Mucosa of stomach (tissue), 1 donor: Measurements from ENCODE around the gene CPSF4L.

Experiments used
- H3K27me3 ChIP-seq: one replicate; pipeline ENCODE4 v1.7.0; 2013; ENCODE audit warnings: mild to moderate bottlenecking, low read length; ENCODE audit not compliant: control insufficient read depth, insufficient read depth
- H3K36me3 ChIP-seq: one replicate; pipeline ENCODE4 v1.7.0; 2013; ENCODE audit warnings: low read length; ENCODE audit not compliant: control insufficient read depth, insufficient read depth
- H3K4me1 ChIP-seq: one replicate; pipeline ENCODE4 v1.7.0; 2013; ENCODE audit warnings: mild to moderate bottlenecking, low read length; ENCODE audit not compliant: control insufficient read depth, insufficient read depth
- H3K4me3 ChIP-seq: one replicate; pipeline ENCODE4 v1.7.0; 2013; ENCODE audit warnings: low read length
- H3K9ac ChIP-seq: one replicate; pipeline ENCODE4 v1.7.0; 2013; ENCODE audit warnings: mild to moderate bottlenecking, low read length, moderate library complexity
- H3K9me3 ChIP-seq: one replicate; pipeline ENCODE4 v1.7.0; 2013; ENCODE audit warnings: mild to moderate bottlenecking, low read length, moderate library complexity; ENCODE audit not compliant: control insufficient read depth
- donor health status: Pancreatic carcinoma.

The CPSF4L gene

DNA sequence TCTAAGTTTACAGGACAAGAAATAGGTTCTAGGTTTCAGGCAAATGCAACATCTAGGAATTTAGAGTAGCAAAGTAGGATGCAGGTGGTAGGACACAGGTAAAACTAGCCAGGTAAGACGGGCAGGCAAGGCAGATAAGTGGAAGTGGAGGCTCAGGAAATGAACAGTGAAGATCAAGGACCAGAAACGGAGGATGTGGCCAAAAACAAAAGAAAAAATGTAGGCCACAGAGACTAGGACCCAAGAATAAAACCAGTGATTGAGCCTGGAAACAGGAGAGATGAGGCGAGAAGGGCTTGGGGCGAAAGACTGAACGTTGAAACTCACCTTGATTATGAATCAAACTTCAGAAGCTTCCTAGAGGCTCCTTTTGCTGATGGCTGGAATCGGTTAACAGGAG, 24.0 kb downstream of the CPSF4L start:
- H3K36me3 ChIP-seq: peaks cover 3% of the 10 kb centered on the region
- no peak overlapping the region for H3K9ac ChIP-seq

DNA sequence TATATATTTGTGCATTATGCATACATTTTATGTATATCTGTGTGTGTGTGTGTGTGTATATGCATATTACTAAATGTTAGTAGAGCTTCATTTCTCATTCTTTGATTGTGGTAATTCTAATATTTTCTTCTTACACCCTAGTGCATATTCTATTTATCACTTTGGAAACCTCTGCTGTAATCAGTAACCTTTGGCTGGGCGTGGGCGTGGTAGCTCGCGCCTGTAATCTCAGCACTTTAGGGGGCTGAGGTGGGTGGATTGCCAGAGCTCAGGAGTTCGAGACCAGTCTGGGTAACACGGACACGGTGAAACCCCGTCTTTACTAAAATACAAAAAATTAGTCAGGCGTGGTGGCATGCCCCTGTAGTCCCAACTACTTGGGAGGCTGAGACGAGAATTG, 26.9 kb downstream of the CPSF4L start:
- Histone ChIP-seq H3K27me3 (no peaks in the 10 kb centered on the region), H3K36me3 (no peaks in the 10 kb centered on the region), H3K4me1 (peaks cover 23% of the 10 kb centered on the region), H3K9me3 (no peaks in the 10 kb centered on the region), H3K9ac (no peak overlapping the region), H3K4me3 (no peak overlapping the region)

More for the DNA sequence above, 24.0 kb downstream of the CPSF4L start:
- Histone ChIP-seq H3K4me3 (no peak overlapping the region), H3K4me1 (peaks cover 11% of the 10 kb centered on the region), H3K9me3 (no peaks in the 10 kb centered on the region), H3K27me3 (no peaks in the 10 kb centered on the region)

DNA sequence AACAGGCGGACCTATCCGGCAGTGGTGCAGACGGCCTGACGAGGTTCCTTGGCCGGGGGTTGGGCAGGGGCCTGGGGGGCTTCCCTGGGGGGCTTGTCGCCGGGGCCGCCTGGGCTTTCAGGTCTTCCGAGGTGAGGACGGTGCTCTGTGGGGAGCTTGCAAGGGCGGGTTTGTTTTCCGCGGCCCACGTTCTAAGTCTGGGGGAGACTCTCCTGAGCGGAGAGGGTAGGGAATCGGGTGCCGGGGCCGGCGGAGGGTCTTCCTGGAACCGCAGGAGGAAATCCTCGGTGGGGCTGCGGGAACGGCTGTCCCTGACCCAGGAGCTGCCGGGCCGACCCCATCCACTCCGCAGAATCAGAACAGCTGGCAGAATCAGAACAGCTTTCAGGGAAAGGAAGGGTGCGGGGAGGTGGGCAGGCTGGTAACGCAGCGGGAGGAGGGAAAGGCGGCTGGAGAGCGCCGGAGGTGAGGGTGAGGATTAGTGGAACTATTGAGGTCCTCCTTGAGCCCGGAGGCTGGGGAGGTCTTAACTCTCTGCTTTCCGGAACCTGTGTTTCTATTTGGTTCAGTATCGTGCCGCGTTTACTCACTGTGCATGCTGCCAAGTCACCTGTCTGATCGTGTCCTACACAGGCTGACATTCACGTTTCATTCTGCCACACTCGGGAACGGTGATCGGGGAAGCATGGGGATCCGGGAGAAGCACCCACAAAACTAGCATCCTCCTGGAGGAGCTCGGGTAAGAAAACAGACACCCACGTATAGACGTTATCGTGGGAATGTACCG, 28.9 kb downstream of the CPSF4L start:
- no peaks in the 10 kb centered on the region for H3K27me3 ChIP-seq
- H3K9ac ChIP-seq: peak overlapping the region; percentile 76
- H3K9me3 ChIP-seq: no peaks in the 10 kb centered on the region
- peak overlapping the region; percentile 12 for H3K4me3 ChIP-seq
- peaks cover 39% of the 10 kb centered on the region for H3K4me1 ChIP-seq
- H3K36me3 ChIP-seq: no peaks in the 10 kb centered on the region

DNA sequence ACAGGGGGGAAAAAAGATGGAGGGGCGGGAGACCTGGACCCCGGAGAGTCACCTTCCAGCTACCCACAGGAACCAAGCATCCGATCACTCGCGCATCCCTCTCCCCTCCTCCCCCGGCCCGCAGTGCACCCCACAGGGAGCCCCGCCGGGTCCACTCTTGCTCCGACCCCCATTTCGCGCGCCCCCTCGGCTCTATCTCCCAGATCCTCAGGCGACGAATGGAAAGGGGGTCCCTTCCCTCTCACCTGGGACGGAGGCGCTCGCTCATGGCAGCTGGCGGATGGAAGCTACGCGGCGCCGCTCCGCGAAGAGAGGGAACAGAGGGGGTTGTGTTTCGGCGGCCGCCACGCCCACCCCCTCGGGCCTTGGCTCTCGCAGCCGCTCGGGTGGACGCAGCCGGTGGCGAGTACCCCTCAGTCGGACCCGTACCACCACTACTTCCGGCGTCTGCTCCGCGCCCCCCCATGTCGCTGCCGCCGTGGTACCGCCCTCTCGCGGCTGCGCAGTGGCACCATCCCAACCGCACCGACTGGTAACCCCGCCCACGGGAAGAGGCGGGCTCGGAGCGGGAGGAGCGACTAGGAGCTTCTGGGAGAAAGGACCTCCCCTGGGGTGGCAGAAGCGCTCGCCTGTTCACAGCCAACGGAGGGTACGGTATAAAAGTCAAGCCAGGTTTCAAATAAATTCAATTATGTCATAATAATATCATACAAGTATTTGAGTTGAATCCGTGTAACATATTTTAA, 29.7 kb downstream of the CPSF4L start:
- Histone ChIP-seq H3K4me1 (peaks cover 47% of the 10 kb centered on the region), H3K9me3 (no peaks in the 10 kb centered on the region), H3K36me3 (no peaks in the 10 kb centered on the region), H3K27me3 (no peaks in the 10 kb centered on the region), H3K4me3 (peak overlapping the region; percentile 12), H3K9ac (peak overlapping the region; percentile 85)

DNA sequence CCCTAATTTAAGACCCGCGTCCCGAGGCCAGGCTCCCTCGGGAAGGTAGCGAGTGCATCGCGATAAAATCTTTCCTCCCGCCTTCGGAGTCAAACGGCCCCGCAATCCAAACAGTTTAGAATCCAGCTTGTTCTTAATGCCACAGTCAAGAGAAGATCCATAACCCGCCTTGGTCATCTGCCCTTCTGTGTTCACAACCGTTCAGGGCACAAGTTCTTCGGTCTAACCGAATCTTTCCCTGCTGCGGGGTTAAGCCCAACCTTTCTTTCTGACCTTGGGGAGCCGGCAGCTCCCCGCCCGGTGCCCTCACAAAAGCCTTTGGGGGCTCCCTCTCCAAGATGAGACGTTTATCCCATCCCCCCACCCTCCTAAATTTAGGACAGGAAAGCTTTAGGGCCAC, 30.3 kb downstream of the CPSF4L start:
- Histone ChIP-seq H3K4me3 (peak overlapping the region; percentile 12), H3K9me3 (no peaks in the 10 kb centered on the region), H3K36me3 (no peaks in the 10 kb centered on the region), H3K9ac (peak overlapping the region; percentile 85), H3K4me1 (peaks cover 48% of the 10 kb centered on the region), H3K27me3 (no peaks in the 10 kb centered on the region)

DNA sequence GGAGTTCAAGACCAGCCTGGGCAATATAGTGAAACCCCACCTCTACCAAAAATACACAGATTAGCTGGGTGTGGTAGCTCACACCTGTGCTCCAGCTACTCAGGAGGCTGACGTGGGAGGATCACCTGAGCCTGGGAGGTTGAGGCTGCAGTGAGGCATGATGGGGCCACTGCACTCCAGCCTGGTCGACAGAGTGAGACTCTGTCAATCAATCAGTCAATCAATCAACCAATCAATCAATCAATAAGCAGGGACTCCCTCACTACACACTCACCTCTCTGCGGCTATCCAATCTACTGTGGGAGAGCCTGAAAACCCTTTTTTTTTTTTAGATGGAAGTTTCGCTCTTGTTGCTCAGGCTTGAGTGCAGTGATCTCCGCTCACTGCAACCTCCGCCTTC, 31.6 kb downstream of the CPSF4L start:
- Histone ChIP-seq H3K9me3 (no peaks in the 10 kb centered on the region), H3K27me3 (no peaks in the 10 kb centered on the region), H3K4me3 (no peak overlapping the region), H3K4me1 (peaks cover 46% of the 10 kb centered on the region), H3K9ac (no peak overlapping the region), H3K36me3 (no peaks in the 10 kb centered on the region)

DNA sequence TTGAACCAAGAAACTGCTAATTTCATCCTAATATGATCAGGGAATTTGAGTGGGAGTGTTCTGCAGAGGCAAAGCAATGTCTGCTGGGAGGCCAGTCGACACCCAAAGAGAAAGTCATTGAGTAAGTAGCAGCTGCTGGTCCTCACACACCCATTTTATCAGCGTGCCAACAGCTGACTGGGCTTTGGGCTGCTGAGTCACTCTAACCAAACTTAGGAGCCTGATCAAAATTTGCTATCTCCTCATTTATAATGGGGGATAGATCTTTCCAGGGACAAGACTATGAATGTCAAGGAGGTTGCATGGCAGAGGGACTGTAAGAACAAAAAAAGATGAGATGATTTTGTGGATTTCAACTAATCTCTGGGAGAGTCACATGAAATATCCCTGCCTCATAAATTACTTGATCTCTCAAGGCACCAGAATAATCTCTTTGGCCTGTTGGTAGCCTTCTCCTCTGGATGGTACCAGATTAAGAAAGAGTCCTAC, 32.9 kb downstream of the CPSF4L start:
- Histone ChIP-seq H3K9me3 (no peaks in the 10 kb centered on the region), H3K27me3 (no peaks in the 10 kb centered on the region), H3K4me3 (no peak overlapping the region), H3K36me3 (no peaks in the 10 kb centered on the region), H3K4me1 (peaks cover 37% of the 10 kb centered on the region), H3K9ac (no peak overlapping the region)

DNA sequence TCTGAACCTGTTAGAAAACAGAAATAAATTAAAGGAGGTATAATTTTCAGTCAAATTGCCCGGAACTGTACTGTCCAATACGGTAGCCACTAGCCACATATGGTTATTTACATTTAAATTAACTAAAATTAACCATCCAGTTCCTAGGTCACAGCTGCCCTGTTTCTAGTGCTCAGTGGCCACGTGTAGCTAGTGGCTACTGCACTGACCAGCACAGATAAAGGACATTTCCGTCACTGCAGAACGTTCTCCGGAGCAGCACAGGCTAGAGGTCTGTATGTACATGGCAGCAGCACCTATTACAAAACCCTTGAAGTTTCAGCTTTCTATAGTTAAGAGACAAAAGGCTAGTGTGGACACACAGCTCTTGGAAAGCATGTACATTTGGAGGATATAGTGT, 33.7 kb downstream of the CPSF4L start:
- no peak overlapping the region for H3K9ac ChIP-seq
- H3K36me3 ChIP-seq: no peaks in the 10 kb centered on the region
- peaks cover 37% of the 10 kb centered on the region for H3K4me1 ChIP-seq
- no peaks in the 10 kb centered on the region for H3K27me3 ChIP-seq
- H3K4me3 ChIP-seq: no peak overlapping the region
- H3K9me3 ChIP-seq: no peaks in the 10 kb centered on the region

DNA sequence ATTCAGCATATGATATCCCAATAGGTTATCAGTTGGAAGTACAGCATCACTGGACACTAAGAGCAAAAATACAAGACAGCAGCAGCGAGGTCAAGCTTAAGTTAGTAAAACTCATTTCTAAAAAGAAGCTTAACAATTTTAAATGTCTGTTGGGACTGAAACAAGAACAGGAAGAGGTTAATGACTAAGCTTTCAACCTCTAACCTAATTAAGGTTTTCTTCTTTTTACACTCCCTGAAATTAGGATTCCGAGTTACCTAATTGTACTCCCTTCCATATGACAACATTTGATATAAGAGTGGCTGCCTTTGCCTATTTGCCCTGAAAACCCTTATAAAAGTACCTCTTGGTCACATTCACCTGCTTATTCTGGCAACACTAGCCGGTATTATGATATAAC, 34.3 kb downstream of the CPSF4L start:
- H3K27me3 ChIP-seq: no peaks in the 10 kb centered on the region
- H3K36me3 ChIP-seq: no peaks in the 10 kb centered on the region
- H3K9ac ChIP-seq: no peak overlapping the region
- H3K9me3 ChIP-seq: no peaks in the 10 kb centered on the region
- H3K4me3 ChIP-seq: no peak overlapping the region
- H3K4me1 ChIP-seq: peaks cover 37% of the 10 kb centered on the region

DNA sequence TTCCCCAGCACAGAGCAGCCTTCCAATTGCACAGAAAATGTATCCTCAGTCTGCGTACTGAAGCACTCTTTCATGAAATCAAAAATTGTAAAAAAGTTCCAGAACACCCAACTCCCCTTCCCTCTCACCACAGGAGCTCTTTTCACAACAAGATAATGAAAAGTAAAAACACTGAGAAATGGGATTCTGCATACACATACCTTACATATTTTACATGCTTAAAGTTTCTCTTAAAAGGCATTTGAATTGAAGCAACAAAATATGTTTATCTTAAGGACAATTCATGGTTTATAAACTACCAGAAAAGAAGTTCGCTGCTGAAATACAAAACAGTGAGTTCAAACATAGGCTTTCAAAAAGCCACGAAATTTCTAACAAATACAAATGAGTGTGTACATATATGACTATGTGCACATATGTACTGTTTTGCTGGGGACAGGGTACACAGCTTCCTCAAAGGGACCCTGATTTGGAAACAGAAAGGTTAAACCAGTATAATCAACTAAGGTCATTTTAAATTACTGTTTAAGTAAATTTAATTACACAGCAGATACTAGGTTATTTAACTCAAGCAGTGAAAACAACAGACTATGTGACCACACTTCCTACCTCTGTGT, 35.0 kb downstream of the CPSF4L start:
- no peaks in the 10 kb centered on the region for H3K9me3 ChIP-seq
- no peak overlapping the region for H3K4me3 ChIP-seq
- peaks cover 37% of the 10 kb centered on the region for H3K4me1 ChIP-seq
- no peaks in the 10 kb centered on the region for H3K27me3 ChIP-seq
- H3K9ac ChIP-seq: no peak overlapping the region
- H3K36me3 ChIP-seq: no peaks in the 10 kb centered on the region

DNA sequence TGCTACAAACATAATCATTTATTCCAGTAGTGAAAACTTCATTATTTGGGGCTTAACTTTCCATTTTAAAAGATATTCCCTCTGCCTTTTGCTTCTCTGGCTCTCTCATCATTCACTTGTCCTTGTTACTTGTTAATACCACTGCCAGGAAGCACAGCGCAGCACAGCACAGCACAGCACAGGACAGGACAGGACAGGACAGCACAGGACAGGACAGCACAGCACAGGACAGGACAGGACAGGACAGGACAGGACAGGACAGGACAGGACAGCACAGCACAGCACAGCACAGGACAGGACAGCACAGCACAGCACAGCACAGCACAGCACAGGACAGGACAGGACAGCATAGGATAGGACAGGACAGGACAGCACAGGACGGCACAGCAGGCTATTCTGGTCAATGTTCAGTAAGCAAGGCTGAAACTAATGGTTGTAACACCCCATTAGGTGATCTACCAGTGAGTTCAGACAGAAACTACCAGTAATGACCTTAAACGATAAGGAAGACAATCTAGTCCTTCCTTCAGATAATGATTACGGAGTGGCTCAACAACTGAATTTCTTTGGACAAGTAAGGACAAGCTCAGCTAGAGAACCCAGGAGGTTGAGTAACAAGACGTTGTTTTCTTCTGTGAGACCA, 36.9 kb downstream of the CPSF4L start:
- H3K9ac ChIP-seq: no peak overlapping the region
- H3K4me3 ChIP-seq: no peak overlapping the region
- H3K9me3 ChIP-seq: no peaks in the 10 kb centered on the region
- H3K4me1 ChIP-seq: peaks cover 25% of the 10 kb centered on the region
- no peaks in the 10 kb centered on the region for H3K27me3 ChIP-seq
- no peaks in the 10 kb centered on the region for H3K36me3 ChIP-seq
